Hematopoietic multipotent progenitor cell treated with erythropoietin and hydrocortisone succinate and interleukin-3 and kit ligand, for 8 days (in vitro differentiated cells): ENCODE data around the gene GOLPH3L.
A peak's percentile ranks its signal among the peaks of the same experiment; 100 is the strongest.
"Not testable (repeated sequence)": the region's sequence is repeated elsewhere in the genome, so short reads cannot be mapped to it uniquely, and the experiment has no call there.

Experiments used
- DNase-seq: peaks from one replicate; pipeline ENCODE4 v3.0.0-alpha.2; 2015

Gene GOLPH3L

GRCh38 chr1:150613061-150613920, 83.7 kb downstream of the GOLPH3L start:
- peak; percentile 70 for DNase-seq

- no peak for DNase-seq
Observed at GRCh38 chr1:150612014-150612345, 85.0 kb downstream of the GOLPH3L start.

GRCh38 chr1:150610576-150610975, 86.4 kb downstream of the GOLPH3L start:
- DNase-seq = no peak

- no peak for DNase-seq
Observed at GRCh38 chr1:150609732-150610131, 87.2 kb downstream of the GOLPH3L start.

- no peak for DNase-seq
Observed at GRCh38 chr1:150606463-150607142, 90.4 kb downstream of the GOLPH3L start.

GRCh38 chr1:150605451-150605731, 91.6 kb downstream of the GOLPH3L start:
- not testable (repeated sequence) for DNase-seq

GRCh38 chr1:150604226-150604588, 92.7 kb downstream of the GOLPH3L start:
- DNase-seq = no peak

GRCh38 chr1:150603711-150604110, 93.2 kb downstream of the GOLPH3L start:
- no peak for DNase-seq

- DNase-seq = not testable (repeated sequence)
Observed at GRCh38 chr1:150602372-150602771, 94.6 kb downstream of the GOLPH3L start.

- no peak for DNase-seq
Observed at GRCh38 chr1:150601540-150601939, 95.4 kb downstream of the GOLPH3L start.

GRCh38 chr1:150598346-150598745, 98.6 kb downstream of the GOLPH3L start:
- not testable (repeated sequence) for DNase-seq

GRCh38 chr1:150596976-150597375, 100.0 kb downstream of the GOLPH3L start:
- no peak for DNase-seq
